ENCODE measurements around the gene PGM2. TPM values are rescaled to one million over a fixed set of nuclear protein-coding genes. Genes with fewer than 3 reads are reported as not detected.

Gene PGM2
- total RNA-seq, 2 donors from 2014 or later = 21.5 to 25.1 TPM

GRCh38 chr4:37794056-37794455 is 32.4 kb upstream of the PGM2 start:
- DNase-seq = no peak
- H3K4me3 Mint-ChIP-seq = no peak overlapping the region
- H3K27ac Mint-ChIP-seq = no peak overlapping the region
- H3K4me1 Mint-ChIP-seq = no peaks in the 10 kb centered on the region
- Histone ChIP-seq H3K36me3 (ENCODE audit: control insufficient read depth, insufficient read depth, low read length) (no peaks in the 10 kb centered on the region), H3K27me3 (ENCODE audit: control insufficient read depth, insufficient read depth, low read length, poor library complexity, severe bottlenecking) (no peaks in the 10 kb centered on the region), H3K9me3 (ENCODE audit: control insufficient read depth, low read length) (peaks cover 10% of the 10 kb centered on the region), H3K4me1 (ENCODE audit: control insufficient read depth, insufficient read depth, low read length) (no peaks in the 10 kb centered on the region), H3K4me3 (ENCODE audit: low read length) (no peak overlapping the region), H3K27ac (ENCODE audit: low read depth, low read length) (no peak overlapping the region), H3K9ac (ENCODE audit: extremely low read depth, low read length, poor library complexity, severe bottlenecking) (no peak overlapping the region)
- no peaks in the 10 kb centered on the region for H3K36me3 Mint-ChIP-seq (ENCODE audit: low read depth)
- no peaks in the 10 kb centered on the region for H3K27me3 Mint-ChIP-seq (ENCODE audit: insufficient read depth)
- H3K9me3 Mint-ChIP-seq = peaks cover 27% of the 10 kb centered on the region
- TF ChIP-seq CTCF (conservative IDR thresholded peaks at IDR 0.05) = no peak
- WGBS, 2 experiments (ENCODE audit: insufficient coverage in 1 of 2, insufficient read length in 1 of 2) = 80% methylated on average over 1 of the region's 2 CpGs; no CpG with 5 or more reads in 1 of the 2 experiments

- Mint-ChIP-seq H3K4me3 (no peak overlapping the region), H3K9me3 (peaks cover 25% of the 10 kb centered on the region), H3K27ac (no peak overlapping the region), H3K27me3 (ENCODE audit: insufficient read depth) (no peaks in the 10 kb centered on the region), H3K36me3 (ENCODE audit: low read depth) (no peaks in the 10 kb centered on the region), H3K4me1 (no peaks in the 10 kb centered on the region)
- H3K4me3 ChIP-seq (ENCODE audit: low read length) = no peak overlapping the region
- H3K27ac ChIP-seq (ENCODE audit: low read depth, low read length) = no peak overlapping the region
- H3K36me3 ChIP-seq (ENCODE audit: control insufficient read depth, insufficient read depth, low read length) = no peaks in the 10 kb centered on the region
- H3K9ac ChIP-seq (ENCODE audit: extremely low read depth, low read length, poor library complexity, severe bottlenecking) = no peak overlapping the region
- H3K4me1 ChIP-seq (ENCODE audit: control insufficient read depth, insufficient read depth, low read length) = no peaks in the 10 kb centered on the region
- no peaks in the 10 kb centered on the region for H3K27me3 ChIP-seq (ENCODE audit: control insufficient read depth, insufficient read depth, low read length, poor library complexity, severe bottlenecking)
- H3K9me3 ChIP-seq (ENCODE audit: control insufficient read depth, low read length) = peaks cover 10% of the 10 kb centered on the region
- 87 to 95% methylated on average over 2 to 3 of the region's 3 CpGs for WGBS, 2 experiments (ENCODE audit: insufficient coverage in 1 of 2, insufficient read length in 1 of 2)
- DNase-seq = no peak
- no peak for TF ChIP-seq CTCF (conservative IDR thresholded peaks at IDR 0.05)
Measured at GRCh38 chr4:37795581-37796195, 30.8 kb upstream of the PGM2 start.

- Mint-ChIP-seq H3K27ac (no peak overlapping the region), H3K27me3 (ENCODE audit: insufficient read depth) (no peaks in the 10 kb centered on the region), H3K9me3 (peaks cover 8% of the 10 kb centered on the region), H3K4me1 (no peaks in the 10 kb centered on the region), H3K36me3 (ENCODE audit: low read depth) (no peaks in the 10 kb centered on the region), H3K4me3 (no peak overlapping the region)
- H3K4me3 ChIP-seq (ENCODE audit: low read length) = no peak overlapping the region
- DNase-seq = no peak
- peaks cover 8% of the 10 kb centered on the region for H3K9me3 ChIP-seq (ENCODE audit: control insufficient read depth, low read length)
- H3K27me3 ChIP-seq (ENCODE audit: control insufficient read depth, insufficient read depth, low read length, poor library complexity, severe bottlenecking) = no peaks in the 10 kb centered on the region
- 95% methylated on average over 2 of the region's 2 CpGs; no CpG with 5 or more reads in 1 of the 2 experiments for WGBS, 2 experiments (ENCODE audit: insufficient coverage in 1 of 2, insufficient read length in 1 of 2)
- H3K9ac ChIP-seq (ENCODE audit: extremely low read depth, low read length, poor library complexity, severe bottlenecking) = no peak overlapping the region
- no peak for TF ChIP-seq CTCF (conservative IDR thresholded peaks at IDR 0.05)
- no peak overlapping the region for H3K27ac ChIP-seq (ENCODE audit: low read depth, low read length)
- no peaks in the 10 kb centered on the region for H3K4me1 ChIP-seq (ENCODE audit: control insufficient read depth, insufficient read depth, low read length)
- no peaks in the 10 kb centered on the region for H3K36me3 ChIP-seq (ENCODE audit: control insufficient read depth, insufficient read depth, low read length)
Measured at GRCh38 chr4:37797374-37797773, 29.1 kb upstream of the PGM2 start.
